T-helper 9 cell (primary cell): Measurements from ENCODE around the gene TNC.
"Not testable (repeated sequence)": the region's sequence is repeated elsewhere in the genome, so short reads cannot be mapped to it uniquely, and the experiment has no call there.

ENCODE experiments used
- DNase-seq: peaks from one replicate; pipeline ENCODE4 v3.0.0-alpha.2; 2020

The TNC gene

GRCh38 chr9:115133649-115134048, 15.7 kb upstream of the TNC start:
- DNase-seq = no peak

GRCh38 chr9:115132648-115133047, 14.7 kb upstream of the TNC start:
- DNase-seq = no peak

- DNase-seq = no peak
These were observed 12.2 kb upstream of the TNC start for GRCh38 chr9:115130176-115130575.

GRCh38 chr9:115128726-115129125, 10.8 kb upstream of the TNC start:
- DNase-seq = not testable (repeated sequence)

GRCh38 chr9:115127191-115127817, 9.3 kb upstream of the TNC start:
- no peak for DNase-seq

GRCh38 chr9:115126404-115126803, 8.4 kb upstream of the TNC start:
- no peak for DNase-seq

- no peak for DNase-seq
These were observed 5.0 kb upstream of the TNC start for GRCh38 chr9:115122937-115123336.

GRCh38 chr9:115121181-115121580, 3.2 kb upstream of the TNC start:
- no peak for DNase-seq

- no peak for DNase-seq
These were observed 892 bp upstream of the TNC start for GRCh38 chr9:115118879-115119218.

- DNase-seq = no peak
These were observed 1.3 kb downstream of the TNC start for GRCh38 chr9:115116421-115117284.

- no peak for DNase-seq
These were observed 2.0 kb downstream of the TNC start for GRCh38 chr9:115115924-115116323.

- DNase-seq = no peak
These were observed 2.7 kb downstream of the TNC start for GRCh38 chr9:115115117-115115880.

- DNase-seq = no peak
These were observed 3.4 kb downstream of the TNC start for GRCh38 chr9:115114546-115114945.

- no peak for DNase-seq
These were observed 3.9 kb downstream of the TNC start for GRCh38 chr9:115114084-115114483.

- DNase-seq = no peak
These were observed 6.1 kb downstream of the TNC start for GRCh38 chr9:115111874-115112273.

GRCh38 chr9:115109486-115109885, 8.5 kb downstream of the TNC start:
- no peak for DNase-seq

GRCh38 chr9:115107701-115108100, 10.3 kb downstream of the TNC start:
- no peak for DNase-seq

GRCh38 chr9:115106642-115107041, 11.3 kb downstream of the TNC start:
- no peak for DNase-seq

GRCh38 chr9:115106001-115106400, 12.0 kb downstream of the TNC start:
- DNase-seq = no peak

GRCh38 chr9:115104908-115105307, 13.0 kb downstream of the TNC start:
- no peak for DNase-seq

GRCh38 chr9:115103746-115104477, 14.0 kb downstream of the TNC start:
- DNase-seq = no peak

- no peak for DNase-seq
These were observed 18.1 kb downstream of the TNC start for GRCh38 chr9:115099901-115100300.
